Stimulated activated naive CD8-positive, alpha-beta T cell treated with anti-CD3 and anti-CD28 coated beads, Interleukin-15, Interleukin-2, amounts not matched to agents 100 ng/mL and 50 ng/mL, for 24 hours (primary cell): ENCODE measurements around the gene RASSF5.
A peak's percentile ranks its signal among the peaks of the same experiment; 100 is the strongest.

Experiments used
- H3K27ac Mint-ChIP-seq: one replicate; pipeline ENCODE4 v1.8.0; 2021; ENCODE audit warnings: mild to moderate bottlenecking, mixed read lengths
- H3K27me3 Mint-ChIP-seq: one replicate; pipeline ENCODE4 v1.8.0; 2021; ENCODE audit warnings: mixed read lengths
- H3K36me3 Mint-ChIP-seq: one replicate; pipeline ENCODE4 v1.8.0; 2021; ENCODE audit warnings: low read depth, mixed read lengths
- H3K4me1 Mint-ChIP-seq: one replicate; pipeline ENCODE4 v1.8.0; 2021; ENCODE audit warnings: low read depth, mixed read lengths
- H3K4me3 Mint-ChIP-seq: one replicate; pipeline ENCODE4 v1.8.0; 2021; ENCODE audit warnings: mild to moderate bottlenecking, mixed read lengths
- H3K9me3 Mint-ChIP-seq: one replicate; pipeline ENCODE4 v1.8.0; 2021; ENCODE audit warnings: mixed read lengths

RASSF5 gene

DNA sequence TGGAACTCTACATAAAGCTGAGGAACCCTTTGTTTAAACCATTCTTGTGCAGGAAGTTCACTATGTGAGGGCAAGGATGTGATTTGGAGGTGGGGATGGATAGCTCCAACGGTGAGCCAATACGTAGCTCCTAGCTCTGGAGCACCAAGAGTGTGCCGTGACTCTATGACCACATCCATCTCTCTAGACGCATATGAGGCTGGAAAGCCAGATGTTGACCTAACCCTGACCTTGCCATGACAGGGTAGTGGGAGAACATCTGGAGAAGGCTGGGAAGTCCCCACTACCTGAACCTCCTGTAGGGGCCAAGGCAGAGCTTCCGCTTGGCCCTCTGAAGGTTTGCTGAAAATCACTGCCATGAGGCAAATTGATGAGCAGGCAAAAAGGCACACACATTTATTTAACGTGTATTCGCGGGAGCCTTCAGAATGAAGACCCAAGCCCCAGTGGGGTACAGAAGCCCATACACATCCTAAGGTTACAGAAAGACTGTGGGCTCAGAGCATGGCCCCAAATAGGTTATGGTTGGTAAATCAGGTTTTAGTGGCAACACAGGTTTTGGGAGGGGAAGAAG, 61.5 kb downstream of the RASSF5 start:
- H3K27ac Mint-ChIP-seq: peak overlapping the region; percentile 100
- H3K4me3 Mint-ChIP-seq: peak overlapping the region; percentile 98
- no peaks in the 10 kb centered on the region for H3K27me3 Mint-ChIP-seq
- no peaks in the 10 kb centered on the region for H3K9me3 Mint-ChIP-seq
- H3K36me3 Mint-ChIP-seq: peaks cover 94% of the 10 kb centered on the region
- H3K4me1 Mint-ChIP-seq: peaks cover 100% of the 10 kb centered on the region

DNA sequence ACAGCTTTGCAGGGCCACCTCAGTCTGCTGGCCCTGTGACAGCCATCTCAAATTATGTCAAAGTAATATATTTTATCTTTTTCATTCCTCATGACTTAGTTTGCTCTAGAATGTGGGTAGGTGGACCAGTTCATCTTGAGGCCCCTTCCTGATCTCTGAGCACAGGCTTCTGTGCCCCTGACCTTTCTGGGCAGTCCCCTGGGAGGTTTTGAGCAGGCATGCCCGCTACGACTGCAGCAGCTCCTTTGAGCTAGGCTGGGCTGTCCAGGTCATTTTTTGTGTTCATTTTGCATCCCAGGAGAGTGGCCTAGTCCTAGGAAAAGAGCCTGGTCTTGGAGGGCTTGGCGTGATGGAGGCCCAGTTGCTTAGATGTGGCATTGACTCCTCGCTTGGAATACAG, 62.2 kb downstream of the RASSF5 start:
- H3K36me3 Mint-ChIP-seq: peaks cover 93% of the 10 kb centered on the region
- H3K4me3 Mint-ChIP-seq: peak overlapping the region; percentile 98
- no peaks in the 10 kb centered on the region for H3K9me3 Mint-ChIP-seq
- H3K4me1 Mint-ChIP-seq: peaks cover 100% of the 10 kb centered on the region
- no peaks in the 10 kb centered on the region for H3K27me3 Mint-ChIP-seq
- peak overlapping the region; percentile 100 for H3K27ac Mint-ChIP-seq

DNA sequence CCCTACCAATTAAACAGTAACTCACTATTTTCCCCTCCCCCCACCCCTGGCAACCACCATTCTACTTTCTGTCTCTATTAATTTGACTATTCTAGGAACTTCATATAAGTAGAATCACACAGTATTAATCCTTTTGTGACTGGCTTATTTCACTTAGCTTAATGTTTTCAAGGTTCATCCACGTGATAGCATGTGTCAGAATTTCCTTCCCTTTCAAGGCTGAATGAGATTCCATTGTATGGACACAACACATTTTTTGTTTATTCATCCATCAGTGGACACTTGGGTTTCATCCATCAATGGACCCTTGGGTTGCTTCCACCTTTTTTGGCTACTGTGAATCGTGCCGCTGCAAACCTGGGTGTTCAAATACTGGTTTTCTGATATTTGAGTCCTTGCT, 63.2 kb downstream of the RASSF5 start:
- Mint-ChIP-seq H3K9me3 (no peaks in the 10 kb centered on the region), H3K4me1 (peaks cover 100% of the 10 kb centered on the region), H3K36me3 (peaks cover 90% of the 10 kb centered on the region)

DNA sequence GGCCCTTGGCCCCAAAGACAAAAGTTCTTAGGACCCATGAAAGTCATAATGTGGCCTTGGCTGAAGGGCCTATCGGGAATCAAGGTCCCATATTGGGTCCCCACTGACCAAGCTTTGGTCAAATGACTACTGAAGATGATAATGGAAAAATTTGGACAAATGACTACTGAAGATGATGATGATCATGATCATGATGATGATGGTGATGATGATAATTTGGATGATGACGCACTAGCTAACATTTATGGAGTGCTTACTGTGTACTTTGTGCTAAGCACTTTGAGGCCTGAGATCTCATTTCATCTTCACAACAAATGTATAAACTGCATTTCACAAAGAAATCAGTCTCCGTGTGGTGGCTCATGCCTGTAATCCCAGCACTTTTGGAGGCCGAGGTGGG, 65.5 kb downstream of the RASSF5 start:
- peak overlapping the region; percentile 100 for H3K27ac Mint-ChIP-seq
- no peaks in the 10 kb centered on the region for H3K9me3 Mint-ChIP-seq
- H3K36me3 Mint-ChIP-seq: peaks cover 83% of the 10 kb centered on the region
- H3K27me3 Mint-ChIP-seq: no peaks in the 10 kb centered on the region
- peak overlapping the region; percentile 27 for H3K4me3 Mint-ChIP-seq
- H3K4me1 Mint-ChIP-seq: peaks cover 100% of the 10 kb centered on the region

More for the DNA sequence above, 63.2 kb downstream of the RASSF5 start:
- Mint-ChIP-seq H3K4me3 (peak overlapping the region; percentile 44), H3K27ac (peak overlapping the region; percentile 100), H3K27me3 (no peaks in the 10 kb centered on the region)

DNA sequence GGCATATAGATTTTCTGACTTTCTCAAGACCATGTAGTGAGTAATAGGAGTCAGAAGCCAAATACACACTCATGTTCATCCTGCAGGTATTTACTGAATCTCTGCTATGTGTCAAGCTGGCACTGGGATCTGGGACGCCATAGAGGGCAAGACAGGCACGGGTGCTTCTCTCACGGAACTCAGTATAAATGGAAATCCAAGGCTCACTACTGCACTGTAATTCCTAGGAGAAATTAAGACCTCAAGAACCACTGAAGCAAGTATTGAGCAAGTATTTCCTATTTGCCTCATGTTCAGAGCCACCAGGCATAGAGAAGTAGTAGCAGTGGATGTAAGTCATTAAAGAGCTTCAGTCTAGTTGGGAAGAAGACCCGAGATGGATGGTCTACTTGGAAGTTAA, 66.0 kb downstream of the RASSF5 start:
- Mint-ChIP-seq H3K4me3 (peak overlapping the region; percentile 64), H3K36me3 (peaks cover 82% of the 10 kb centered on the region), H3K27ac (peak overlapping the region; percentile 100), H3K9me3 (no peaks in the 10 kb centered on the region), H3K4me1 (peaks cover 100% of the 10 kb centered on the region), H3K27me3 (no peaks in the 10 kb centered on the region)

DNA sequence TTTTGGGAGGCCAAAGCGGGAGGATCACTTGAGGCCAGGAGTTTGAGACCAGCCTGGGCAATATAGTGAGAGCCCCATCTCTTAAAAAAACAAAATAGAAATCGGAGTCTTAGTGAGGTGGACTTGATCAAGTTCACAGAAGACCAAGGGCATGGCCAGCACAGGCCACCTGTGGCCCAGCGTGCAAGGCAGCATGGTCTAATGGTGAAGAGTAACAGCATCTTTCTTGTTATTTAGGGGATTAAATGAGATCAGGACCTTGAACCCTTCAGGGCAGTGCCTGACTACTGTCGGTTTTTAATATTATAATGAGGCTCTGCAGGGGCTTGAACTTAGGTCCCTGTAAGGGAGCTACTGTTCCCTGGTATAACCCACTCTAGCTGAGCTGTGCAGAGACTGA, 66.4 kb downstream of the RASSF5 start:
- Mint-ChIP-seq H3K4me1 (peaks cover 100% of the 10 kb centered on the region), H3K36me3 (peaks cover 83% of the 10 kb centered on the region), H3K4me3 (peak overlapping the region; percentile 64), H3K9me3 (no peaks in the 10 kb centered on the region), H3K27me3 (no peaks in the 10 kb centered on the region), H3K27ac (peak overlapping the region; percentile 100)

DNA sequence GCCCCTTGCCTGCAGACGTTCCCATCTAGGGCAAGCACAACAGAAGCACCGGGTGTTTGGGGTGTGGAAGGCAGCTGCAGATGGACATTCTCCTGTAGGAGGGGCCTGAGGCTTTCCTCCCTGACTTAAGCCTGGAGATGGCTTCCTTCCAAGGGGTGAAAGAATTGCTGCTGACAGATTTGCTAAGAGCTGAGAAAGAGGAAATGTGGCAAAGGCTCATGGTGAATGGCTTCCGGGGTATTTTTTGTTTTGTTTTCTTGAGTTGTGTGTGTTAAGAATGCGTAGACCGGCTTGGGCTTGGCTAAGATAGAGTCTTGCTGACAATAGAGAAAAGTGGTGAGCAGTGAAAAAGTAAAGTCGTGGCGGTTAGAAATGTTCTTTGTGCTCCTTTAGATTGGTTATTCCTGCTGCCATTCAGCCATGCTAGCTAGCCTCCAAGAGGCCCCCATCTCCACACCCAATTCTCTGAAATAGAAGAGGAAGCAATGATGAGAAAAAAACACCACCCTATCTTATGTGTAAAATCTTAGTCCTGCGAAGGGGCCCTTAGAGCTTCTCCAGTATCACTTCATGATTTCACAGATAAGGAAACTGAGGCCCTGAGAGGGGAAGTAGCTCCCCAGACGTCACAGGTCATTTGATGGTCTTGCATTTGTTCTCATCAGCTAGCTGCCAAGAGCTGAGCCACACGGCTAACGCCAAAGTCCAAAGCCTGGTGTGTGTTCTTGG, 68.0 kb downstream of the RASSF5 start:
- Mint-ChIP-seq H3K4me1 (peaks cover 100% of the 10 kb centered on the region), H3K27me3 (no peaks in the 10 kb centered on the region), H3K4me3 (peak overlapping the region; percentile 64), H3K27ac (peak overlapping the region; percentile 100), H3K36me3 (peaks cover 85% of the 10 kb centered on the region), H3K9me3 (no peaks in the 10 kb centered on the region)

DNA sequence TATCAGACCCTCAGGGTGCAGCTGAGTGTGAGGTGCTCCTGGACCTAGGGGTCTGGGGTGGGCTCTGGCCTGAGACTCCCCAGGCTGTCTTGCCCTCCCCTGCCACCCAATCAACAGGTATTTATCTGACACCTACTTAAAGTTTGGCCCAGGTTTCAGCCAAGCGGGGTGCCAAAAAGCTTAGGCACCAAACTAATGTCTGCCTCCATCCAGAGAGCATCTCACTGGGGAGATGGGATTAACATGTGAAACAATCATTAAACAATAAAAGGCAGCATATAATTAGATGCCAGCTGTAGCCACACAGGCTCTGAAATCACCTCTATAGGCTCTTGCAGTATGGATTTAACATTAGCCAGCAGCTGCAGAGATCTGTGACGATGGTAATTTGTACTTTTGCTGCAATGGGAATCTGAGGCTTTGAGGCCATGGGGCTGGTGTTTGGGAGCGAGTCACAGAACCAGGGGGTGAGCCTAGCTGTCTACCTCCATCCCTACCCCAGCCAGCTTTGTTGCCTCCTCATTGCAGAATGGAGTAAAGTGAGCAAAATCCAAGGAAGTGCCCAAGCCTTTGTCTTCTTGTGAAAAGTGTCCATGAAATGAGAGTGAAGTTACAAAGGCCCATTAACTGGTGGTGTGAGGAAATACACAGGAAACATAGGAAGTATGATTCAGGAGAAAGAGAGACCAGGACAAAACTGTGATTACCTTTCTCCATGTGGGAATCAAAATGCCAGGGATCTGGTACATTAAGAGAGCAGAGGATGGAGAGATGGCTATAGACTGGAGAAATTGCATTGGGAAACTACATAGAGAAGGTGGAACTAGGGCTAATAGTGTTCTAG, 68.8 kb downstream of the RASSF5 start:
- H3K4me1 Mint-ChIP-seq: peaks cover 100% of the 10 kb centered on the region
- H3K36me3 Mint-ChIP-seq: peaks cover 85% of the 10 kb centered on the region
- peak overlapping the region; percentile 100 for H3K27ac Mint-ChIP-seq
- H3K27me3 Mint-ChIP-seq: no peaks in the 10 kb centered on the region
- no peaks in the 10 kb centered on the region for H3K9me3 Mint-ChIP-seq
- H3K4me3 Mint-ChIP-seq: peak overlapping the region; percentile 64

DNA sequence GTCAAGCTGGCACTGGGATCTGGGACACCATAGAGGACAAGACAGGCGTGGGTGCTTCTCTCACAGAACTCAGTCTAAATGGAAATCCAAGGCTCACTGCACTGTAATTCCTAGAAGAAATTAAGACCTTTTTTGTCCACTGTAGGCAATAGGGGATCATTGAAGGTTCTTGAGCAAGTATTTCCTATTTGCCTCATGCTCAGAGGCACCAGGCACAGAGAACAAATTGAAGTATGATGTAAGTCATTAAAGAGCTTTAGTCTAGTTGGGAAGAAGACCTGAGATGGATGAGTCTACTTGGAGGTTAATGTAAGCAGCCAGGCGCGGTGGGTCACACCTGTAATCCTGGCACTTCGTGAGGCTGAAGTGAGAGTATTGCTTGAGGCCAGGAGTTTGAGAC, 70.3 kb downstream of the RASSF5 start:
- Mint-ChIP-seq H3K27ac (peak overlapping the region; percentile 100), H3K4me1 (peaks cover 100% of the 10 kb centered on the region), H3K4me3 (peak overlapping the region; percentile 70), H3K9me3 (no peaks in the 10 kb centered on the region), H3K27me3 (no peaks in the 10 kb centered on the region), H3K36me3 (peaks cover 82% of the 10 kb centered on the region)

DNA sequence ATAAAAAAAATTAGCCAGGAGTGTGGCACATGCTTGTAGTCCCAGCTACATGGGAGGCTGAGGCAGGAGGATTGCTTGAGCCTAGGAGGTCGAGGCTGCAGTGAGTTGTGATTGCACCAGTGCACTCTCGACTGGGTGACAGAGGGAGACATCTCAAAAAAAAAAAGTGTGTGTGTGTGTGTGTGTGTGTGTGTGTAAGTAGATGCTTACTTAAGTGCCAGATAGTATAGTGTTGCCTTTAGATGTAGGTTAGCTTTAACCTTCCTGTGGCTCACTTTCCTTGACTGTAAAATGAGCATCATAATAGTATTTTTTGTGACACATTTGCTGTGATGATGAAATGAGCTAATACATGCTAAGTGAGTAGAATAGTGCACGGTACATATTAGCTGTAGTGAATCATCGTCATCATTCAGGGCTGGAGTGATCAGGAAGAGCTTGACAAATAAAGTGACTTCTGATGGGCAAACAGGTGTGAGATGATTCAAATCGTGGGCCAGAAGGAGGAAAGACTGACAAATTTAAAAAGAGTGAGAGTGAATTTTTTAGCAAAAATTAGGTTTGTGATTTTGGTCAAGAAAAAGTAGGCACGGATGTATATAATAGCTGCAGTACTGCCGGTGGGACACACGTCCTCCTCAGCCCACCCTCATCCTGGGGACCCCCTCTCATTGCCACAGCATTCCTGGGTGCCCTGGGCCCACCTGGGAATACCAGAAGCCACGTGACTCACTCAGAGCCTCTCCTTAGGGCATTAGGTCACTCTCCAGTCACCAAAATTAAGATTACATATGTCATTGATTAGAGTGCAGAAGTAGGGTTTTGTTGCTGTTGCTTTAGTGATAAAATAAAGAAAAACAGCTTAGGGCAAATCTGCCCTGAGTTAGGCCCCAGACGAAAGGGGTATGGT, 71.0 kb downstream of the RASSF5 start:
- peaks cover 82% of the 10 kb centered on the region for H3K36me3 Mint-ChIP-seq
- H3K9me3 Mint-ChIP-seq: no peaks in the 10 kb centered on the region
- H3K27ac Mint-ChIP-seq: peak overlapping the region; percentile 100
- peaks cover 100% of the 10 kb centered on the region for H3K4me1 Mint-ChIP-seq
- H3K27me3 Mint-ChIP-seq: no peaks in the 10 kb centered on the region
- peak overlapping the region; percentile 70 for H3K4me3 Mint-ChIP-seq

DNA sequence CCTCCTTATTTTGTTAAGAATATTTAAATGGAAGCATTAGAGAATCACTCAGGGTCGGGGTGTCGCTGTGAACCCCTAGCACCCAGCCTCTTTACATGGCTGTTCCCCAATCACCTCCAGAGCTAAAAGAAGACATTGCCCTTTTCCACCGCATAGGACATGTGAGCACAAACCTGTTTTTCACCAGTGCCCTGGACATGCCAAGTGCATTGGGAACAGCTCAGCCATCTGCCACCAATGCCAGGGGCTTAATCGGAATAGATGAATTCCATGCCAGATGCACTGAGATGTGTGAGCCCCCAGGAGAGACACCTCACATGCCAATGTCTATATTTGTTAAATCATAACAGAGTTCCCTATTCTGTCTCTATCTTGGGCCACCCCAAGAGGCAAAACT, 71.6 kb downstream of the RASSF5 start:
- Mint-ChIP-seq H3K27ac (peak overlapping the region; percentile 100), H3K27me3 (no peaks in the 10 kb centered on the region), H3K4me3 (peak overlapping the region; percentile 70), H3K4me1 (peaks cover 100% of the 10 kb centered on the region), H3K9me3 (no peaks in the 10 kb centered on the region), H3K36me3 (peaks cover 83% of the 10 kb centered on the region)

DNA sequence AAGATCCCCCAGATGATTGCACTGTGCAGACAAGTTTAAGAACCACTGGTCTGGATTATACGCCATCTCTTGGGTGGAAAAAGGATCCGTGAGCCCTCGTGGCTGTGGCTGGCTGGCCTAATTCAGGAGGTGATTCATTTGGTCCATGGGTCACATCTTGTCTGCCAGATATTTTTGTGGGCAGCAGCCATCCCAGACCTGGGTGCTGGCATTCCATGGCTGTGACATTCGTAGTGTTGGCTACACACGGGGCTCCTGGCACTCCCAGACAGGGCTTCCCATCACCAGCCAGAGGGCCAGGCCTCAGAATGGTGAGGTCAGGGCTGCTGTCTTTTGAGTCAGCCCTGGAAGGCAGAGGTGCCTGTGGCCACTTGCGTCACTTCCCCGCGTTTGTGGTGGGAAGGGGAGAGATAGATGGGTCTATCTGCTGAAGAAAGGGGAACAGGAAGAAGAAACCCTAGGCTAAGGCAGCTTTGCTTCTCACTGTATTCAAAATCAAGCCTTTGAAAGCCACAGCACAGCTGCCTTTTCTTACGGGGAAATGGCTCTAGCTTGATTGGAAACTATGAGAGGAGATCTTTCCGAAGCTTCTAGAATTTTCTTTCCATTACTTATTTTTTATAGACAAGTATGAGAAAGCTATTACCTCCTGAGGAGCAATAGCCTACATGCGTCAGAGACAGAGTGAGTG, 72.6 kb downstream of the RASSF5 start:
- peak overlapping the region; percentile 70 for H3K4me3 Mint-ChIP-seq
- H3K4me1 Mint-ChIP-seq: peaks cover 99% of the 10 kb centered on the region
- no peaks in the 10 kb centered on the region for H3K27me3 Mint-ChIP-seq
- H3K27ac Mint-ChIP-seq: peak overlapping the region; percentile 100
- peaks cover 84% of the 10 kb centered on the region for H3K36me3 Mint-ChIP-seq
- no peaks in the 10 kb centered on the region for H3K9me3 Mint-ChIP-seq

DNA sequence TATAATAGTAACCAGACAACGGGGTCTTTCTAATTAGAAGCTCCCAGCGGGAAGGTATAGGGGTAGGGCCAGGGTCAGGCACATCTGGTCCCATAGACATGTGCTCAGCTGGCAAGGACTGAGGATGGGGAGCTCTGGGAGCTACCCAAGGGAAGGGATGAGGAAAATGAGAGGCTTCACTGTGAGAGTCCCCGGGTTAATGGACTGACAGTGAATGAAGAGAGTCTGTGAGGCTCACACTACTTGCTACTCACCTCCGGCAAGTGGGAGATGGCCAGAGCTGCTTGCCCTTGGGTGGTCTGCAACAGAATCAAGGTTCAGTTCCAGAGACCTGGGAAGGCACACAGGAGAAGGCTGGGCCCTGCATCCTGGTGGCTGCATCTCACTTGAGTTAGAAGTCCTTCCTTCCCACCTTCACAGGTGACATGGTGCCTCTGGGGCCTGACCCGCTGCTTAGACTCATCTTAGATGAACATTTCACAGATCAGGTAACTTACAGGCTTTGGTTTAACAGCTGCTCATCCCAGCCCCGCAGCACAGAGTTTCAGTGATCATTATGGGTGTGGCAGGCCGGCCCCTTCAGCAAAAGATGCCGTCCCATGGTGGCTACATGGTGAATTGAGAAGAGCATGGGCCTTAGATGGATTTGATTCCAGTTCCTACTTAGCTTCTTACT, 73.2 kb downstream of the RASSF5 start:
- Mint-ChIP-seq H3K9me3 (no peaks in the 10 kb centered on the region), H3K27me3 (no peaks in the 10 kb centered on the region), H3K36me3 (peaks cover 85% of the 10 kb centered on the region), H3K27ac (peak overlapping the region; percentile 100), H3K4me3 (peak overlapping the region; percentile 70), H3K4me1 (peaks cover 97% of the 10 kb centered on the region)
